Amniotic epithelial cell (primary cell): ENCODE data around the gene ICOS.
"Not testable (repeated sequence)": the region's sequence is repeated elsewhere in the genome, so short reads cannot be mapped to it uniquely, and the experiment has no call there.

Experiments
- DNase-seq: peaks from one replicate; pipeline ENCODE4 v3.0.0-alpha.2; 2010; ENCODE audit warnings: low read depth

ICOS gene

GRCh38 chr2:203975912-203976311 lies 39.3 kb downstream of the ICOS start:
- no peak for DNase-seq

GRCh38 chr2:203982276-203982675 lies 45.7 kb downstream of the ICOS start:
- no peak for DNase-seq

GRCh38 chr2:203983064-203983715 lies 46.6 kb downstream of the ICOS start:
- no peak for DNase-seq

GRCh38 chr2:203985978-203986377 lies 49.4 kb downstream of the ICOS start:
- DNase-seq = not testable (repeated sequence)

GRCh38 chr2:203987959-203988358 lies 51.4 kb downstream of the ICOS start:
- no peak for DNase-seq

GRCh38 chr2:203988500-203989260 lies 52.1 kb downstream of the ICOS start:
- no peak for DNase-seq

GRCh38 chr2:203989521-203989920 lies 53.0 kb downstream of the ICOS start:
- DNase-seq = no peak

- DNase-seq = no peak
Measured at GRCh38 chr2:203992509-203992908, 55.9 kb downstream of the ICOS start.

- DNase-seq = no peak
Measured at GRCh38 chr2:203993011-203993410, 56.4 kb downstream of the ICOS start.

- DNase-seq = no peak
Measured at GRCh38 chr2:203993560-203993959, 57.0 kb downstream of the ICOS start.

GRCh38 chr2:203994735-203995134 lies 58.2 kb downstream of the ICOS start:
- no peak for DNase-seq

- DNase-seq = no peak
Measured at GRCh38 chr2:203996692-203997091, 60.1 kb downstream of the ICOS start.

GRCh38 chr2:203997481-203997880 lies 60.9 kb downstream of the ICOS start:
- DNase-seq = no peak

GRCh38 chr2:203997980-203998809 lies 61.6 kb downstream of the ICOS start:
- DNase-seq = peak; percentile 14

- DNase-seq = no peak
Measured at GRCh38 chr2:203999835-204000234, 63.3 kb downstream of the ICOS start.

- no peak for DNase-seq
Measured at GRCh38 chr2:204000446-204000845, 63.9 kb downstream of the ICOS start.

- DNase-seq = no peak
Measured at GRCh38 chr2:204003276-204003990, 66.9 kb downstream of the ICOS start.

- no peak for DNase-seq
Measured at GRCh38 chr2:204004912-204005311, 68.3 kb downstream of the ICOS start.

- DNase-seq = no peak
Measured at GRCh38 chr2:204005940-204006721, 69.6 kb downstream of the ICOS start.

GRCh38 chr2:204008352-204008751 lies 71.8 kb downstream of the ICOS start:
- DNase-seq = no peak
